NOMO-1 treated with DMSO at 0.1 percent for 48 hours (cell line): Measurements from ENCODE around the gene CAMKV.
A peak's percentile ranks its signal among the peaks of the same experiment; 100 is the strongest.

Experiments
- DNase-seq: peaks from one replicate; lab custom pipeline; 2025; ENCODE audit not compliant: unreplicated experiment; lab: John Stamatoyannopoulos, UW

The CAMKV gene

DNA sequence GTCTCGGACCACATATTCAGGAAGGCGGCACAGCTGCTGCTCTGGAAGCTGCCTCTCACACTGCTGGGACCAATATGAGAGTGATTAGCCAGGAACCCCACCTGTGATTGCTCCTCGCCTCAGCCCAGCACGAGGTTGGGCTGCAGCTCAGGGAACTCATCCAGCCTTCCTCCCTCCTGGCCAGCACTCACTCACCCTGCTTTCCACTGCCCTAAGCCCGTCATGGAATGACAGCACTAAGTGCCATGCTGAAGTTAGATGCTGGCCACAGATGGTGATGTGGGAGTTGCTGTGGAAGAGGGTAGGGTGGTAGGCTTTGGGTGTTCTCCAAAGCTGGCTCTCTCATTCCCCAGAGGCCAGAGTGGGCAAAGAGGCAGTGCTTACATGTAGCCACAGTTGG is 26.6 kb upstream of the CAMKV start:
- no peak for DNase-seq

DNA sequence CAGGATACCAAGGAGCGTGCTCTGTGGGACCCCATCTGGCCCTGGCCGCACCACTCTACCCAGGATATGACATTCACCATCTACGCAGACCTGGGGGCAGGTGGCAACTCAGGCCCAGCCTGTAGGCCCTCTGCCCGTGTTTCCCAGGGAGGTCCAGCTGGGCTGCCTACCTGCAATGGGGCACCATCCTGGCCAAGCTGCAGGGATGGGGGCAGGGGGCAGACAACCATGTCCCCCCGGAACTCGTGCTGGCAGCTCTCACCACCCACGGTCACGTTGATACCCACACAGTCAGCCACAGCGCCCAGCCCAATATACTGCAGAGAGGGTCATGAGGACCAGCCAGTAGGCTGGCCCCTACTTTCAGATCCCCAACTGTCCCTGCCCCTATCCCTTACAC is 26.1 kb upstream of the CAMKV start:
- no peak for DNase-seq

DNA sequence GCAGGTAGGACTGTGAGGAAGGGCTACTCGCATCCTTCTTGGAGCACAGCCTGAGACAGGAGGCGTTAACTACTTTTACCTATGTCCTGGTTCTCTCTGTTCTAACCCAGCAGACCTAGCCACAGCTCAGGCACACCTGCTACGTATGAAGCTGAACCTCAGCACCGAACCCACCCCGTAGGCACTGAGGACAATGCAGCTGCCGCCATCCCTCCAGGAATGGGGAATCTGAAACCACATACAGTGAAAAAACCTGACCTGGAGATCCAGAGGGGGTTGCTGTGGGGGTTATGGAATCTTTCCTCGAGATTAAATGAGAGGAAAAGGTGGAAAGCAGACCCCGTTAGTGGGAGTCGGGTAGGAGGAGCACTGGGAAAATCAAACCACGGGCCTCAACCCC is 19.6 kb upstream of the CAMKV start:
- DNase-seq: no peak

DNA sequence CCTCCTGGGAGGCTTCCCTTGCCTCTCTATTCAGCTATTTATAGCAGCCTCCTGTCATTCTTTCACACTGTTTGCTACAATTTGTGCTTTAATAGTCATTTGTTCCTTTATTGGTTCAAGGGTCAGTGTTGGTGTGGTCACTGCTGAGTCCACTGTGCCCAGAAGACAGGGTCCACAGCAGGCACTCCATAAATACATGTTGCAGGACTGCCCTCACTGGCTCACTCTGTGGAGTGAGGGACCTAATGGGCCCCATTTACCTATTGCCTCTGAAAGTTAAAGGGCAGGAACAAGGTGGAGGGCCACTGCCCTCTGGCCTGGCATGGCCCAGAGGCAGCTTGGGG is 17.2 kb upstream of the CAMKV start:
- no peak for DNase-seq

DNA sequence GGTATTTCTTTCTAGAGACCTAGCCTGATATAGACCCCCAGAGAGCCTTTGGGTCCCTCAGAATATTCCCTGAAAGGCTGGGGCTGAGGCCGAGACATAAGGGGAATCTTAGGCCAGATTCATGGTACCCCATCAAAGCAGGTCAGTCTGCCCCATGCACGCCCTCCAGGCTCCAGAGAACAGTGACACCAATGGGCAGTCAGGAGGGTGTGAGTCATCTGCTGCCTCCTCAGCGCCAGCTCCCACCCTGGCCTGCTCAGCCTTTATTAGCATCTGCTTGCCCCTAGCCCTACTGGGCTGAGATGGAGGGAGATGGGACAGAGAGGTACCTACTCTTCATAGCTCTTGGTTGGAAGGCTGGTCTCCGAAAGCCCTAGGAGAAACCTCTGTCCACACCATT is 14.3 kb upstream of the CAMKV start:
- no peak for DNase-seq

DNA sequence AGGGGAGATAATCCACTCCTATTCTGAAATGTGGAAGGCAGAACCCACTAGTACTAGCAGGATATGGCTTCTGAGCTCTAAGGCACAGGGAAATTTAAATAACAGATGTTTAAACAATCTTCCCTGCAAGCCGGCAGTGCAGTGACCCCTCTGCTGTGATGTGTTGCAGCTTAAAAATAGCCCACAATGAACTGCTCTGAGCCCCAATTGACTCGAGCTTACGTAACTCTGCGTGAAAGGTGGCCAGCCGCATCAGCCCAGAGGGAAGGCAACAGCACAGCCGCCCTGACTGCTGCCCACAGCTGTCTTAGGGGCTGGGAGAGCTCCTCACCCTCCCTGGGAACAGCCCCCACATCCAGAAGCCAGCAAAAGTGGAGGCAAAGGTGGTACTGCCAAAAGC is 12.5 kb upstream of the CAMKV start:
- DNase-seq: peak; percentile 77

DNA sequence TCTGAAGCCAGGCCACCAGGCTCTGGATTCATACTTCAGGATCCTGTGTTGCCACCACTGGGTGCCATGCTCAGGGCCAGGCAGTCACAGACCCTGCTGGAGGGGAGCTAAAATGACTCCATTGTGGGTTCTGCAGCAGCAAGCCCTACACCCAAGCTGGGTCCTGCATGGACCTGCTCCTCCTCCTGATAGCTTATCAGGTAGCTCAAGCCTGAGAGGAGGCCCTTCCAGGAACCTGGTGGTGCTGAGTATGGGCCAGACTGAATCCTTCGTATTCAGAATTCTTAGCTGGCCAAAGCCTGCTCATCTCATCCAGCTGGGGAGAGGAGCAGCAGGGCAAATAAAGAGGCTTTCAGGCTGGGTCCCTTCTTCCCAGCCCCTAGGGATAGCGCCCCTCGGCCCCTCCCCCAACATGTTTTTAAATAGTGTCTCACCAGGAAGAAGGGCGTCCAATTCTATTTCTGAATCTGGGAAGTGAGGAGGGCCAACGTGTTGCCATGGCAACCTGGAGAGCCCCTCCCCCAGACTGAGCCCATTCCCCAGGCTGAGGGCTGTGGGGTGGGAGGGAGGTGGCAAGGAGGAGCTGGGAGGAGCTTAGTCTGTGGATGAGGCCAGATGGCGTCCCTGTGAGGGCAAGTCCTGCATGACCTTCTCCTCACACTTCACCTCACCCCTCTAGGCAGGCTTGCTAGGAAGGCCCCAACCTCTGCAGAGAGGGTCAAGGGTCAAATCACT is 11.0 kb upstream of the CAMKV start:
- DNase-seq: no peak

DNA sequence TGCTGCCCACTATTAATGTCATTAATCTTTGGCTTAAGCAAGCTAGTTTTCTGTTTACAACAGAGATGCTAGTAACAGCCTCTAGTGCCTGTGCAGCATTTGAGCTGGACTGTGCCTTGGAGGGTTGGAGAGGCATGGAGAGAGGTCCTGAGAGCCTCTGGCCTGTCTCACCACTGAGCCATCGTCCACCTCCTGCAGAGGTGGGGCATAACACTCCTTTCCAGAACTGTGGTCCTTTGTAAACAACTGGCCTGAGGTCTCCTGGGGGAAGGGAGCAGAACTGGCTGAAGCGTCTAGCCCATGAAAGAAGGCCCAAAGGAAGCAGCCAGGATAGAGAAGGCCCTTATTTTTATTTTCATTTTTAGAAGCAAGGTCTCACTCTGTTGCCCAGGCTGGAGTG is 10.0 kb upstream of the CAMKV start:
- no peak for DNase-seq

DNA sequence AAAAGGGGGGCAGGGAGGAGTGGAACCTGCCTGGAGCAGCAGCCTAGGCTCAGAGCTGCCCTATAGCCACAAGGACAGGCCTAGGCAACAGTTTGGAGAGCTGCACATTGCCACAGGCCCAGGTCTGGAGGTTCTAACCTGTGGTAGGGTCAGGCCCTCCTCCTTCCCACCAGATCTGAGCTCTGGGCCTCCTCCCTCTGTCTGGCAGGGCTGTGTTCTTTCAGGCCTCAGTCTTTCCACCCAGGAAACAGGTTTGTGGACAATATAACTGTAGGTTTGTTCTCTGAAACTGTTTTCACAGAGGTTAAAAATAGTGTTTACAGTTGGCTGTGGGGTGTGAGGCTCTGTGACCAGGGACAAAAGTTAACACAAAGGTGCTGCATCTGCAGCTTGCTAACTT is 9.0 kb upstream of the CAMKV start:
- DNase-seq: no peak

DNA sequence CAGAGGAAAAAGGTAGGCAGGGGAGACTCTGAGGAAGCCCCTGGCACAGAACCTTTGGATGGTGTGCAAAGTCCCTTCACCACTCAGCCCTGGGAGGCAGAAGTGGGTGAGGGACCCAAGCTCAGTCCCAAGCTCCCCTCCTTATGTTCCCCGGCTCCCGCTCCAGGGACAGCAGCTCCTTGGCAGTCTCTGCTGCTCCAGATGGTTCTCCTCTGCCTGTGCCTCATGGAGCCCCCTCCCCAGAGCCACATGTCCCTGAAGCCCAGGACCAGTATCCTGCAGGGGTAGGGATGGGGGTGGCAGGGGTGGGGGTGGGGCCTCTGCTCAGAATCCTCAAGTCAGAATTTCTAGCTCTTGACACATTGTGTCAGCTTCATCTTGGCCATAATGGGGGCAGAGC is 8.0 kb upstream of the CAMKV start:
- no peak for DNase-seq

DNA sequence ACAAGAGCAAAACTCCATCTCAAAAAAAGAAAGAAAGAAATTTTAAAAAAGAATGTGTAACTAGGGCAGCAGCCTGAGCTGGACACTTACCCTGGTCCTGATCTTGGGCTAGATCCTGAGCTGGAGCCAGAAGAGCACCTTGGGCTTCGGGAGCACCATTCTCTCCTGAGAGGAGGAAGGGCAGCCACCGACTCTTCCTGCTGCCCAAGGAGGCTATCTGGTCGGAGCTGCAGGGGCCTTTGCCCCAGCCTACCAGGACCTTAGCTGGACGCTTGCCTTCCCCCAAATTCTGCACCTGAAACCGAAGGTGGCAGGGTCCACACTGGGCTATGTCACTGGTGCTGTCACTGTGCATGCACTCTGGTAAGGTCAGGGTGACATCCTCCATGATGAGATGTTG is 6.9 kb upstream of the CAMKV start:
- no peak for DNase-seq

DNA sequence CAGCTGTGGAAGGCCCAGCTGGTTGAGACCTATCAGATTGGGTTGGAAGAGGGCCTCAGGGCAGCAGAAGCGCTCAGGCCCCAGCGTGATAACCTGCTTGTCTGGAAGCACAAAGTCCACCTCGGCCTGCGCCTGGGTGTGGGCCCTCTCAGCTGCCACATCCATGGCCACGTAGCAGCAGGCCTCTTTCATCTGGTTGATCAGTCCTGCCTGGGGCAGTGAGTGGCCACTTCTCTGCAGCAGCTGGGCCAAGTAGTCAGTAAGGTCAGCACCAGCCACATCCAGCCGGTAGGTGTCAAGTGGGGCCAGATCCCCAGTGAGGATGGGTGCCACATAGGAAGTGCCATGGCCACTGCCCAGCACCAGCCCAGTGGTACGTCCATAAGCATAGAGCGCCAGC is 3.9 kb upstream of the CAMKV start:
- no peak for DNase-seq

DNA sequence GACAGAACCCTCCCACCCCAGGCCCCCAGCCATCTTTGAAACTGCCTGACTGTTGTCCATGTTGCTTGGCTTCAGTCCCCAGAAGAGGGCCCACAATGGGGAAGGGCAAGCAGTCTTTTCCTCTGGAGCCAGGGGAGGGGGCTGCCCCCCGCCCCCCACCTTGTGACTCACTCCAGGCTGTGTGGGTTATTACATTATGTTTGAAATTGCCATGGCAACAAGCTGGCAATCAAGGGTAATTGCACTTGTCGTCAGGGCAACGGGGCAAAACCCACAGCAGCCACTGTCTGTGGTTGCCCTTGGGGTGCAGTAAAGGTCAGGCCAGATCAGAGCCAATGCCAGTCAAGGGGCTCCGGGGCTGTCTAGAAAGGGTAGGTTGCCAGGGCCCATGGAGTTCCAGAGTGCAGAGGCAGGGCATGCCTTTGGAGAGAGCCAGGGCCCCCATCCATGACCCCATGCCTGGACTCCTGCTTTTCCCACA is 3.1 kb upstream of the CAMKV start:
- peak; percentile 81 for DNase-seq

DNA sequence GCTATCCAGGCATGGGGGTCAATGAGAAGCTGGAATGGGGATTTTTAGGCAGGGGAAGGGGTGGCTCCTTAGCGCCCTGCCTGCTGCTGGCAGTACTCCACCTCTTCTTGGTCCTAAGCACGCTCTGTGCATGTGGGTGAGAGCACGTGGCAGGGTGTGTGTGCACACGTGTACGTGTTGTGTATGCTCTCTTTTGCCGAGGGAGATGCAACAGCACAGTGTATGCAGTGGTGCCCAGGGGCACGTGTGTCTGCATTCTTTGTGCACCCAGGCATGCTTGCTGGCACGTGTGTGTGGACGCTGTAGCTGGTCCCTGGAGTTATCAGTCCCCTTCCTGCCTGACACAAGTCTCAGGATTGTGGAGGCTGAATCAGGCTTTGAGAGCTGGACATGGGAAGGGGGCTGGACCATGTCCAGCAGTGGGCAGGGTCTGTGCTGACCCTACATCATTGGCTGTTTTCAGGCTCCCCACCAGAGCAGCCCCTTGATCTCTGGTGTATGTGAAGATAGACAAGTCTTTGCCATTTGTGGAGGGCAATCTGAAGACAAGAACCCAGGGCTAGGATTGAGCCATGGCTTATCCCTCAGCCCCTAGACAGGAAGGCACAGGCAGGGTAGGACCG is 1.9 kb upstream of the CAMKV start:
- DNase-seq: no peak

DNA sequence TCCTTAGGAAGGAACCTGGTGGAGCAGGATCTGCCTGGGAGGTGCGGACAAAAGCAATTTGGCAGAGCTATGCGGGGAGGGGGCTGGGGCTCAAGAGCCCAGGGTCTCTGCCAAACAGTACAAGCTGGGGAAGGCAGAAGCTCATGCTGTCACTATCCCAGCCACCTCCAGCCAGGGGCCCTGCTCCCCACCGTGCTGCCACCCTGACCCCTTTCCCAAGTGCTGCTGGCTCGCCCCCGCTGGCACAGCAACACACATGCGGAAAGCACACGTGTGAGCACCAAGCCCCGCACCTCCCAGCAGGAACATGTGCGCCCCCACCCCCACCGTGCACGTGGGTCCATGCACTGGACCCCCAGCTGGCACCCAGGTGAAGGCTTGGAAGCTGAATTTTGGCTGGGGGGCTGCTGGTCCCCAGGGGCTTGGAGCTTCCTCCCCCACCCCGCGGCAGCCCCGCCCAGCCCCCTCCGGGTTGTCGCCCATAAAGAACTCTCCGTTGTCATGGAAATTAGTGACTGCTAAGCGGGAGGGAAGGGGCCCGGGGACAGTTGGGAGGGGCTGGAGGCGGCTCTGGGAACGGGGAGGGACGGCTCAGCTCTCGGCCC is 742 bp downstream of the CAMKV start:
- no peak for DNase-seq

DNA sequence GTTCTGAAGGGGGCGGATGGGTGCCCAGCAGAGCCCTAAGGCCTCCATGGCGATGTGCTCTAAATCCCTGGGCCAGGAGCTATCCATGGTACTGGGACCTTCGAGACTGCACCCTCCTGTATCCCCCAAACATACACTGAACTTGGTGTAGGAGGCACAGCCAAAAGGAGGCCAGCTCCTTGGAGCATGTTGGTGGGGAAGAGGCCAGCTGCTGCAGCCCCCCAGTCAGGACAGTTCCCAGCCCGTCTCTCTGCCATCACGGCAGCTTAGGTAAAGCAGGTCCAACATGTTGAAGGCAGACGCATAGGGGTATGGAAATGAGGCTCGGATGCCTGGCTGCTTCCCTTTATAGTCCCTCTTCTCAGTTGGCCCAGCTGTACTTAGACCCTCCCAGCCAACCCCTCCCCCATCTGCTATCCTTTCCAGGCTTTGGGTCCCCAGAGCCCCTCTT is 1.8 kb downstream of the CAMKV start:
- peak; percentile 4 for DNase-seq

DNA sequence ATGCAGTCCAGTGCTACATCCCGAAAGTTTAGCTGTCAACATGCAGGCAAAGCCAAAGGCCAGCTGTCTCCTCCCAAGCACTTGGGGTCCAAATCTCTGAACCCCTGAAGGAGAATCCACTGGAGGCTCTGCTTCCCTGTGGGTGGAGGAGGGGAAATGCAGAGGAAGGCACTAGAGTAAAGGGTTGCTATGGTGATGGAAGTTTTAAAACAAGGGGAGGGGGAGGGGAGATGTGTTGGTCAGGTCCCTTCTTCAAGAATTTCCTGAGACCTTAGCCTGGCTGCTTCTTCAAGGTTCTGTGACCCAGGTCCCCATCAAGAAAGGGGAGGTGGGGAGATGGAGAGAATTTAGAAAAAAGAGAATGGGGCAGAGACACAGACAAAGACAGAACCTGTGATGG is 2.3 kb downstream of the CAMKV start:
- DNase-seq: no peak

DNA sequence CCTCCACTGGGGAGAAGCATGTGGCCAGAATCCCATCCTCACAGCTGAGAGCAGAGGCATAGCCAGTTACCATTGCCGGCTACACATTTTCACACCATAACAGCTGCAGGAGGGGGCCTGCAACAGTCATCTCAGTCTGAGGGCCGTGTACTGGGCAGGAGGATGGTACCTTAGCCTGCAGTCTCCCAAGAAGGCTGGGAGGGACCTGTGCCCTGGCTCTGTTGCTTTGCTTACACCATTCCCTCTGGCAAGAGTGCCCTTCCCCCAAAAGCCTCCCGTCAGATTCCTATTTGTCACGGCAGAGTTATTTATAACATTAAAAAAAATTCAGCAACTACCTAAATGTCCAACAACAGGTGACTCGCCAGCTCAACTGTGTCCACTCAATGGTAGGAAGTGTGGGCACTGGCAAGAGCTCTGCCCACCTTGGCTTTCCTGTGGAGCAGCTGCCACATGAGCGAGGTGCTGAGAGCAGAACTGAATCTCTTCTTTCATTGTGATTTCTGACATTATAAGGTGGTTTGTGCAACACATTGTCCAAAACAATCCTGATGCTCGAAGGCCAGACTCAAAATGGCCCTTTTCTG is 4.4 kb downstream of the CAMKV start:
- no peak for DNase-seq

DNA sequence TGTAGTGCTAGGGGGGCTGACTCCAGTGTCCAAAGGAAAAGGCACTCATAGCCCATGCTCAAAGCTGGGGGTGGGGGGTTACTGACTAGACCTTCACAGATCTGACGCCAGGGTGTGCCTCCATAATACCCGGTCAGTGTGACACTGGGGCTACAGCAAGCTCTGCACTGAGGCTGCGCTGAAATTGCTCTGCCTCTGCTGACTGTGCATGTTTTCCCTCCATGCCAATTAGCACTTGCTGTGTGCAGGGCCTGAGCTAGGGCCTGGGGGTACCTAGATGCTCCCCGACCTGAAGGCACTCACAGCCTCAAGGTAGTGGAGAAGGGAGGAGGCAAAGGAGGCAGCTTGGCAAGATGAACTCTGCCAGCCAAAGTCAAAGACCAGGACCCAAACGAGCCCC is 5.2 kb downstream of the CAMKV start:
- no peak for DNase-seq

DNA sequence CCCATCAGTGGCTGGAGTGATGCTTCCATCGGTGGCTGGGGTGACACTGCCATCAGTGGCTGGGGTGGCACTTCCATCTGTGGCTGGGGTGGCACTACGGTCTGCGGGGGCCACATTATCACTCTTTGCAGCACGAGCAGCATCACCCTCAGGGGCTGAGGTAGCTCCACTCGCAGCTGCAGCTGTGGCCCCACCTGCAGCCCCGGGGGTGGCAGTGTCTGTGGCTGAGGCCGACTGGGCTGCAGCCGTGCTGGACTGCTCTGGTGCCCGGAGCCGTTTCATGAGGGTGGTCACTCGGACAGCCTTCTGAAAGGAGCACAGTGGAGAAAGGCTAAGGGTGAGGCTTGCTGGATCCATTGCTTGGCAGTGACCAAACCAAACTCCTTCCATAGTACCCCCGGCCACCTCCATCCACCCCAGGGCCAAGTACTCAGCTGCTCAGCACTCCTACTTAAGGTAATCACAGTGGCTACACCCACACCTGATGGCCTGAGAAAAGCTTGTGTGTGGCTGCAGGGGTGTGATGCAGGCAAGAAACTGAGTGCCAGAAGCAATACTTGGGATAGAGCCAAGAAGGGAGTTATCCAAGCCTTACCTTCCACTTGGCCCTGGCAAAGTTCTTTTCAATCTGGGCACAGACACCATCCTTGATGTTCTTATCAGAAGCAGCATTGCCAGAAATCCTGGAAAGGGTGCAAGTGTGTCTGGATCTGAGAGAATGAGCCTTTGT is 10.0 kb downstream of the CAMKV start:
- DNase-seq: no peak

DNA sequence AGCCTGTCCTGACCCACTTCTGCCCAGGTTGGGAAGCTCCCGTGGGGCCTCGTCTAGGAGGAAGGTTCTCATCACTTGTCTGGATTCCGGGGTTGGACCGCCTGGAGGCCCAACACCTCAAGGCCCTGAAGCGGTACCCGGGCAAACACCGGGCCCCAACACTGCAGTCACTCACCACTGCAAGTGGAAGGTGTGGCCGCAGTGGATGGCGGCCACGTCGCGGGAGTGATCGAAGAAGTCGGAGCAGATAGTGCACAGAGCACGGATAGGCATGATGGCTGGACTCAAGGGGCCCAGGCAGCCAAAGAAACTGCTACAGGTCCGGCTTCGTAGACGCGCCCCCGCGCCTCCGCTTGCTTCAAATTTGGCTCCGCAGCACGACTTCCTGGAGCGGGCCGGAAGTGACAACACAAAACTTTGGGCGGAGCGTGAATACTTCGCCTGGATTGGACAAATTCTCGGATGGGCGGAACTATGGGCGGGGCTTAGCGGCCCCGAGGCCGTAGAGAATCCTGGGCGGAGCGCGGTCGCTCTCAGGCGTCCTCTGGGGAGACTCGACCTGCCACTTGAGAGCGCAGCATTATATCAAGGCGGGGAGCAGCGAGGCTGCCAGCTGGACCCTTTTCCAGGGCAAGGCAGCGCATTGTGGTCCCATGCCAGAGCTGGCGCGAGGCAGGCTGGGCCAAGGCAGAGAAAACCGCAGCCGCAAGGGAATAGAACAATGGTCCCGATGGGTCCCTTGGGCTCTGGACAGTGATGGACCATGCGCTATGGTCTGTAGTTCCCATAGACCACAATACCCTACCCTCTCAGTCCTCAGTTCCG is 13.3 kb downstream of the CAMKV start, which contains the start of gene TRAIP:
TSS of gene TRAIP (minus strand) at position 384 of the 825 bp plus-strand sequence. CDS start at position 273, 111 bp downstream.
- DNase-seq: peak; percentile 91
